ENCODE results near the gene CRELD2. TPM values are rescaled to one million over a fixed set of nuclear protein-coding genes. Genes with fewer than 3 reads are reported as not detected.
A peak's percentile ranks its signal among the peaks of the same experiment; 100 is the strongest.

The CRELD2 gene
- total and polyA plus RNA-seq, 2 of the 13 experiments (the other 11 are each of a cell fraction or from before 2014, with no cell fraction given) = 17.2 to 44.7 TPM

DNA sequence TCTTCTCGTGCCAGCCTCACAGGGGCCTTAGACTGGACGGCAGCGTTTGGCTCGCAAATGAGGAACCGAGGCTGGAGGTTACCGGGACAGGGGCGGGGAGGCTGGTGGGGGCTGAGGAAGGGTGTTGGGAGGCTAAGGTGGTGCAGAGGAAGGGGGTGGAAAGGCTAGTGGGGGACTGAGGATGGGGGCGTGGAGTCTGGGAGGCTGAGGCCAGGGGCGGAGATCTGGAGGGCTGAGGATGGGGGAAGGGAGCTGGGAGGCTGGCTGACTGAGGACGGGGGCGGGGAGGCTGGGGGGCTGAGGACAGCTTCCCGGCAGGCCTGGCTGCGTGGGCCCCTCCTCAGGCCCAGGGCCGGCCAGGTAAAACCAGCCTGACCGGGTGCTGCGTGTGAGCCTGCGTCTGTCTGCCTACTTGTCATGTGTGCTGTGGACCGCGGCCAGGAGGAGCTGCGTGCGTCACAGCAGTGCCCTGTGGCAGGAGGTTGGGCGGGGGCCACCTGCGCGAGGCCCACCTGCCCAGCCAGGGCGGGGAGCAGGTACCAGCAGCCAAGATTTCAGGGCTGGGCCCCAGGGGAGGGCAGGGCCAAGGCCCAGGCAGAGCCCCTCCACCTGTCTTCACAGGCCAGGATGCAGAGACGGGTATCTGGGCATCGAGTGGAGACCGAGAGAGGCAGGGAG is 32.7 kb downstream of the CRELD2 start (continued):
- TF ChIP-seq, protein P1, sequence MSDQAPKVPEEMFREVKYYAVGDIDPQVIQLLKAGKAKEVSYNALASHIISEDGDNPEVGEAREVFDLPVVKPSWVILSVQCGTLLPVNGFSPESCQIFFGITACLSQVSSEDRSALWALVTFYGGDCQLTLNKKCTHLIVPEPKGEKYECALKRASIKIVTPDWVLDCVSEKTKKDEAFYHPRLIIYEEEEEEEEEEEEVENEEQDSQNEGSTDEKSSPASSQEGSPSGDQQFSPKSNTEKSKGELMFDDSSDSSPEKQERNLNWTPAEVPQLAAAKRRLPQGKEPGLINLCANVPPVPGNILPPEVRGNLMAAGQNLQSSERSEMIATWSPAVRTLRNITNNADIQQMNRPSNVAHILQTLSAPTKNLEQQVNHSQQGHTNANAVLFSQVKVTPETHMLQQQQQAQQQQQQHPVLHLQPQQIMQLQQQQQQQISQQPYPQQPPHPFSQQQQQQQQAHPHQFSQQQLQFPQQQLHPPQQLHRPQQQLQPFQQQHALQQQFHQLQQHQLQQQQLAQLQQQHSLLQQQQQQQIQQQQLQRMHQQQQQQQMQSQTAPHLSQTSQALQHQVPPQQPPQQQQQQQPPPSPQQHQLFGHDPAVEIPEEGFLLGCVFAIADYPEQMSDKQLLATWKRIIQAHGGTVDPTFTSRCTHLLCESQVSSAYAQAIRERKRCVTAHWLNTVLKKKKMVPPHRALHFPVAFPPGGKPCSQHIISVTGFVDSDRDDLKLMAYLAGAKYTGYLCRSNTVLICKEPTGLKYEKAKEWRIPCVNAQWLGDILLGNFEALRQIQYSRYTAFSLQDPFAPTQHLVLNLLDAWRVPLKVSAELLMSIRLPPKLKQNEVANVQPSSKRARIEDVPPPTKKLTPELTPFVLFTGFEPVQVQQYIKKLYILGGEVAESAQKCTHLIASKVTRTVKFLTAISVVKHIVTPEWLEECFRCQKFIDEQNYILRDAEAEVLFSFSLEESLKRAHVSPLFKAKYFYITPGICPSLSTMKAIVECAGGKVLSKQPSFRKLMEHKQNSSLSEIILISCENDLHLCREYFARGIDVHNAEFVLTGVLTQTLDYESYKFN (CRISPR knock-in tag; conservative IDR thresholded peaks at IDR 0.05) = no peak
- TF ChIP-seq, protein P2, sequence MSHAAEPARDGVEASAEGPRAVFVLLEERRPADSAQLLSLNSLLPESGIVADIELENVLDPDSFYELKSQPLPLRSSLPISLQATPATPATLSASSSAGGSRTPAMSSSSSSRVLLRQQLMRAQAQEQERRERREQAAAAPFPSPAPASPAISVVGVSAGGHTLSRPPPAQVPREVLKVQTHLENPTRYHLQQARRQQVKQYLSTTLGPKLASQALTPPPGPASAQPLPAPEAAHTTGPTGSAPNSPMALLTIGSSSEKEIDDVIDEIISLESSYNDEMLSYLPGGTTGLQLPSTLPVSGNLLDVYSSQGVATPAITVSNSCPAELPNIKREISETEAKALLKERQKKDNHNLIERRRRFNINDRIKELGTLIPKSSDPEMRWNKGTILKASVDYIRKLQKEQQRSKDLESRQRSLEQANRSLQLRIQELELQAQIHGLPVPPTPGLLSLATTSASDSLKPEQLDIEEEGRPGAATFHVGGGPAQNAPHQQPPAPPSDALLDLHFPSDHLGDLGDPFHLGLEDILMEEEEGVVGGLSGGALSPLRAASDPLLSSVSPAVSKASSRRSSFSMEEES (CRISPR knock-in tag; IDR thresholded peaks at IDR 0.05) = 0 out of 2 replicates have a peak, but pooled peaks have one; percentile 14
- TF ChIP-seq SP5 (CRISPR knock-in tag; IDR thresholded peaks at IDR 0.05; ENCODE audit: borderline replicate concordance, low read depth) (peak; percentile 73), SALL2 (CRISPR knock-in tag; IDR thresholded peaks at IDR 0.05) (0 out of 2 replicates have a peak, but pooled peaks have one; percentile 39), ZNF563 (CRISPR knock-in tag; IDR thresholded peaks at IDR 0.05) (peak; percentile 56; the same call in 1 of the 2 replicates), GABPB1 (CRISPR knock-in tag; IDR thresholded peaks at IDR 0.05) (peak; percentile 59; the same call in 1 of the 2 replicates), SP140L (CRISPR knock-in tag; IDR thresholded peaks at IDR 0.05; ENCODE audit: borderline replicate concordance) (no peak), TEAD3 (CRISPR knock-in tag; optimal IDR thresholded peaks at IDR 0.05; ENCODE audit: borderline replicate concordance) (peak; percentile 52), ZNF501 (CRISPR knock-in tag; IDR thresholded peaks at IDR 0.05) (peak; percentile 19; the same call in 1 of the 2 replicates), SPEN (CRISPR knock-in tag; IDR thresholded peaks at IDR 0.05; ENCODE audit: low read depth) (peak; percentile 50; the same call in 1 of the 2 replicates), SAP130 (CRISPR knock-in tag; IDR thresholded peaks at IDR 0.05; ENCODE audit: low read depth) (peak; percentile 75)
- TF ChIP-seq, protein P3, sequence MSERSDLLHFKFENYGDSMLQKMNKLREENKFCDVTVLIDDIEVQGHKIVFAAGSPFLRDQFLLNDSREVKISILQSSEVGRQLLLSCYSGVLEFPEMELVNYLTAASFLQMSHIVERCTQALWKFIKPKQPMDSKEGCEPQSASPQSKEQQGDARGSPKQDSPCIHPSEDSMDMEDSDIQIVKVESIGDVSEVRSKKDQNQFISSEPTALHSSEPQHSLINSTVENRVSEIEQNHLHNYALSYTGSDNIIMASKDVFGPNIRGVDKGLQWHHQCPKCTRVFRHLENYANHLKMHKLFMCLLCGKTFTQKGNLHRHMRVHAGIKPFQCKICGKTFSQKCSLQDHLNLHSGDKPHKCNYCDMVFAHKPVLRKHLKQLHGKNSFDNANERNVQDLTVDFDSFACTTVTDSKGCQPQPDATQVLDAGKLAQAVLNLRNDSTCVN (CRISPR knock-in tag; IDR thresholded peaks at IDR 0.05; ENCODE audit: borderline replicate concordance) = 0 out of 2 replicates have a peak, but pooled peaks have one; percentile 31
- TF ChIP-seq, protein P4, sequence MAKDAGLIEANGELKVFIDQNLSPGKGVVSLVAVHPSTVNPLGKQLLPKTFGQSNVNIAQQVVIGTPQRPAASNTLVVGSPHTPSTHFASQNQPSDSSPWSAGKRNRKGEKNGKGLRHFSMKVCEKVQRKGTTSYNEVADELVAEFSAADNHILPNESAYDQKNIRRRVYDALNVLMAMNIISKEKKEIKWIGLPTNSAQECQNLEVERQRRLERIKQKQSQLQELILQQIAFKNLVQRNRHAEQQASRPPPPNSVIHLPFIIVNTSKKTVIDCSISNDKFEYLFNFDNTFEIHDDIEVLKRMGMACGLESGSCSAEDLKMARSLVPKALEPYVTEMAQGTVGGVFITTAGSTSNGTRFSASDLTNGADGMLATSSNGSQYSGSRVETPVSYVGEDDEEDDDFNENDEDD (CRISPR knock-in tag; IDR thresholded peaks at IDR 0.05; ENCODE audit: borderline replicate concordance) = peak; percentile 39; the same call in 1 of the 2 replicates
- TF ChIP-seq, protein P5, sequence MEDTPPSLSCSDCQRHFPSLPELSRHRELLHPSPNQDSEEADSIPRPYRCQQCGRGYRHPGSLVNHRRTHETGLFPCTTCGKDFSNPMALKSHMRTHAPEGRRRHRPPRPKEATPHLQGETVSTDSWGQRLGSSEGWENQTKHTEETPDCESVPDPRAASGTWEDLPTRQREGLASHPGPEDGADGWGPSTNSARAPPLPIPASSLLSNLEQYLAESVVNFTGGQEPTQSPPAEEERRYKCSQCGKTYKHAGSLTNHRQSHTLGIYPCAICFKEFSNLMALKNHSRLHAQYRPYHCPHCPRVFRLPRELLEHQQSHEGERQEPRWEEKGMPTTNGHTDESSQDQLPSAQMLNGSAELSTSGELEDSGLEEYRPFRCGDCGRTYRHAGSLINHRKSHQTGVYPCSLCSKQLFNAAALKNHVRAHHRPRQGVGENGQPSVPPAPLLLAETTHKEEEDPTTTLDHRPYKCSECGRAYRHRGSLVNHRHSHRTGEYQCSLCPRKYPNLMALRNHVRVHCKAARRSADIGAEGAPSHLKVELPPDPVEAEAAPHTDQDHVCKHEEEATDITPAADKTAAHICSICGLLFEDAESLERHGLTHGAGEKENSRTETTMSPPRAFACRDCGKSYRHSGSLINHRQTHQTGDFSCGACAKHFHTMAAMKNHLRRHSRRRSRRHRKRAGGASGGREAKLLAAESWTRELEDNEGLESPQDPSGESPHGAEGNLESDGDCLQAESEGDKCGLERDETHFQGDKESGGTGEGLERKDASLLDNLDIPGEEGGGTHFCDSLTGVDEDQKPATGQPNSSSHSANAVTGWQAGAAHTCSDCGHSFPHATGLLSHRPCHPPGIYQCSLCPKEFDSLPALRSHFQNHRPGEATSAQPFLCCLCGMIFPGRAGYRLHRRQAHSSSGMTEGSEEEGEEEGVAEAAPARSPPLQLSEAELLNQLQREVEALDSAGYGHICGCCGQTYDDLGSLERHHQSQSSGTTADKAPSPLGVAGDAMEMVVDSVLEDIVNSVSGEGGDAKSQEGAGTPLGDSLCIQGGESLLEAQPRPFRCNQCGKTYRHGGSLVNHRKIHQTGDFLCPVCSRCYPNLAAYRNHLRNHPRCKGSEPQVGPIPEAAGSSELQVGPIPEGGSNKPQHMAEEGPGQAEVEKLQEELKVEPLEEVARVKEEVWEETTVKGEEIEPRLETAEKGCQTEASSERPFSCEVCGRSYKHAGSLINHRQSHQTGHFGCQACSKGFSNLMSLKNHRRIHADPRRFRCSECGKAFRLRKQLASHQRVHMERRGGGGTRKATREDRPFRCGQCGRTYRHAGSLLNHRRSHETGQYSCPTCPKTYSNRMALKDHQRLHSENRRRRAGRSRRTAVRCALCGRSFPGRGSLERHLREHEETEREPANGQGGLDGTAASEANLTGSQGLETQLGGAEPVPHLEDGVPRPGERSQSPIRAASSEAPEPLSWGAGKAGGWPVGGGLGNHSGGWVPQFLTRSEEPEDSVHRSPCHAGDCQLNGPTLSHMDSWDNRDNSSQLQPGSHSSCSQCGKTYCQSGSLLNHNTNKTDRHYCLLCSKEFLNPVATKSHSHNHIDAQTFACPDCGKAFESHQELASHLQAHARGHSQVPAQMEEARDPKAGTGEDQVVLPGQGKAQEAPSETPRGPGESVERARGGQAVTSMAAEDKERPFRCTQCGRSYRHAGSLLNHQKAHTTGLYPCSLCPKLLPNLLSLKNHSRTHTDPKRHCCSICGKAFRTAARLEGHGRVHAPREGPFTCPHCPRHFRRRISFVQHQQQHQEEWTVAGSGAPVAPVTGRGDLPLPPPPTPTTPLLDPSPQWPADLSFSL (CRISPR knock-in tag; IDR thresholded peaks at IDR 0.05) = peak; percentile 42; the same call in 1 of the 2 replicates

Data from HepG2 (cell line).